ENCODE results near the gene SLC37A4. TPM values are rescaled to one million over a fixed set of nuclear protein-coding genes. Genes with fewer than 3 reads are reported as not detected.

The SLC37A4 gene
- total RNA-seq, 1 donor from 2014 or later = 13.6 TPM

GRCh38 chr11:119056421-119056999, 25.8 kb upstream of the SLC37A4 start:
- Mint-ChIP-seq H3K27me3 (ENCODE audit: low read depth) (no peaks in the 10 kb centered on the region), H3K4me3 (ENCODE audit: unreplicated experiment) (peak overlapping the region; percentile 93)
- DNase-seq (ENCODE audit: low spot score) = no peak

GRCh38 chr11:119055901-119056300, 25.2 kb upstream of the SLC37A4 start:
- H3K4me1 Mint-ChIP-seq (ENCODE audit: low read depth) = peaks cover 31% of the 10 kb centered on the region
- H3K36me3 Mint-ChIP-seq (ENCODE audit: low read depth) = peaks cover 24% of the 10 kb centered on the region
- H3K9me3 Mint-ChIP-seq (ENCODE audit: low read depth) = no peaks in the 10 kb centered on the region
- peak overlapping the region; percentile 84 for H3K27ac Mint-ChIP-seq (ENCODE audit: unreplicated experiment)
- DNase-seq (ENCODE audit: low spot score) = no peak
- H3K27me3 Mint-ChIP-seq (ENCODE audit: low read depth) = no peaks in the 10 kb centered on the region
- peak; percentile 59 for TF ChIP-seq CTCF (IDR thresholded peaks at IDR 0.05)
- peak overlapping the region; percentile 93 for H3K4me3 Mint-ChIP-seq (ENCODE audit: unreplicated experiment)

More at GRCh38 chr11:119056421-119056999, 25.8 kb upstream of the SLC37A4 start:
- Mint-ChIP-seq H3K27ac (ENCODE audit: unreplicated experiment) (peak overlapping the region; percentile 99), H3K36me3 (ENCODE audit: low read depth) (peaks cover 19% of the 10 kb centered on the region), H3K4me1 (ENCODE audit: low read depth) (peaks cover 31% of the 10 kb centered on the region), H3K9me3 (ENCODE audit: low read depth) (no peaks in the 10 kb centered on the region)
- TF ChIP-seq CTCF (IDR thresholded peaks at IDR 0.05) = no peak

DNA sequence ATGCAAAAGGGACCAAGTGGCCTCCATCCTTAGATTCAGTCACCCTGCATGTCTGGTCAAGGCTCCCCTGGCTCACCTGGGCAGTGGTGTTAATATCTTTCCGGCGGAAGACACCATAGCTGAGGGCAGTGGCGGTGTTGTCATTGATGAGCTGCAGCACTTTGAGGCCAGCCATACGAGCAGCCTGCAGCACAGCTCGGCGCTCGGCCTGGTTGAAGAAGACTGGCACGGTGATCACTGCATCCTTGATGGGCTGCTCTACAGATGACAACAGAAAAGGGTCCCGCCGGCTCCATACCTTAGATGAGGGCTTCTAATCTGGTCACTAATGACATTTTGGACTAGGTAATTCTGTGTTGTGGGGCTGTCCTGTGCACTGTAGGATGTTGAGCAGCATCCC, 23.7 kb upstream of the SLC37A4 start:
- no peaks in the 10 kb centered on the region for H3K9me3 Mint-ChIP-seq (ENCODE audit: low read depth)
- H3K27ac Mint-ChIP-seq (ENCODE audit: unreplicated experiment) = no peak overlapping the region
- peak overlapping the region; percentile 21 for H3K4me3 Mint-ChIP-seq (ENCODE audit: unreplicated experiment)
- H3K4me1 Mint-ChIP-seq (ENCODE audit: low read depth) = peaks cover 31% of the 10 kb centered on the region
- no peak for DNase-seq (ENCODE audit: low spot score)
- peaks cover 31% of the 10 kb centered on the region for H3K36me3 Mint-ChIP-seq (ENCODE audit: low read depth)
- no peaks in the 10 kb centered on the region for H3K27me3 Mint-ChIP-seq (ENCODE audit: low read depth)
- no peak for TF ChIP-seq CTCF (IDR thresholded peaks at IDR 0.05)

- H3K27me3 Mint-ChIP-seq (ENCODE audit: low read depth) = no peaks in the 10 kb centered on the region
- TF ChIP-seq CTCF (IDR thresholded peaks at IDR 0.05) = no peak
- H3K36me3 Mint-ChIP-seq (ENCODE audit: low read depth) = peaks cover 43% of the 10 kb centered on the region
- H3K9me3 Mint-ChIP-seq (ENCODE audit: low read depth) = no peaks in the 10 kb centered on the region
- H3K4me3 Mint-ChIP-seq (ENCODE audit: unreplicated experiment) = no peak overlapping the region
- H3K27ac Mint-ChIP-seq (ENCODE audit: unreplicated experiment) = peak overlapping the region; percentile 29
- H3K4me1 Mint-ChIP-seq (ENCODE audit: low read depth) = peaks cover 17% of the 10 kb centered on the region
- DNase-seq (ENCODE audit: low spot score) = no peak
Observed at GRCh38 chr11:119052163-119052814, 21.6 kb upstream of the SLC37A4 start.

DNA sequence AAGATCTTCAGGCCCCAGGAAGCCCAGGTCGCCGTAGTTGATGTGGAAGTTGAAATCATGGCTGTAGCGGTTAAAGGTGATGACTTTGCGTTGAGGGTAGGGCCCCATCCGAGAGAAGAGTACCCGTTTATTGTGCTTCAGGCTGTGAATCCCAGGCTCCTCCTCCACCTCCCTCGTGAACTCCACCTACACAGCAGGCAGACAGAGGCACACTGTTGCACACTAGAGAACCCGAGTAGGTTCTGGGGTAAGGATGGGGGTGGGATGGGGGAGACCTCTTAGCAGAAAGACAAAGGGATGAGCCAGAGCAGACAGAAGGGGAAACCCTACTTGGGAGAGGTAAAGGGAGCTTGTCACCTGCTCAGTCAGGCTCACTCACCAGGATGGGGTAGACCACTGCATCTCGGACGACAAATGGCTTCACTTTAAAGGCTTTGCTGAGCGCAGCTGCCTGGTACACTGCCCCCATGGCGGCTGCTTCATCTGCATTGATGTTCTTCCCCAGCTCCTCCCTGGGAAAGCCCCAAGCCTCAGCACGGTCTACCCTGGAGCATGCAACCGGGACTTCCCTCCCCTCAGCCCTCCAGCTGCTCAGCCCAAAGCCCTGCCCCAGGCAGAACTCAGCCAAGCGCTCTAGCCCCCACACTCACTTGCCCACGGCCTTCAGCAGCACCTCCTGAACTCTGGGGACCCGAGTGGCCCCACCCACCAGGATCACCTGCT, 20.9 kb upstream of the SLC37A4 start:
- Mint-ChIP-seq H3K4me3 (ENCODE audit: unreplicated experiment) (no peak overlapping the region), H3K36me3 (ENCODE audit: low read depth) (peaks cover 48% of the 10 kb centered on the region), H3K4me1 (ENCODE audit: low read depth) (peaks cover 17% of the 10 kb centered on the region), H3K9me3 (ENCODE audit: low read depth) (no peaks in the 10 kb centered on the region), H3K27ac (ENCODE audit: unreplicated experiment) (no peak overlapping the region), H3K27me3 (ENCODE audit: low read depth) (no peaks in the 10 kb centered on the region)
- no peak for DNase-seq (ENCODE audit: low spot score)
- TF ChIP-seq CTCF (IDR thresholded peaks at IDR 0.05) = no peak
